Measurements from ENCODE around the gene GPRIN2. TPM values are rescaled to one million over a fixed set of nuclear protein-coding genes. Genes with fewer than 3 reads are reported as not detected.

Gene GPRIN2
- total and polyA plus RNA-seq, 7 donors, result 0.16 to 30.0 (median 11.6) TPM; not detected in 1

GRCh38 chr10:46518028-46518725 lies 38.3 kb downstream of the GPRIN2 start:
- Histone ChIP-seq H3K9me3 (no peaks in the 10 kb centered on the region), H3K27ac (no peak overlapping the region), H3K36me3 (no peaks in the 10 kb centered on the region), H3K4me1 (peaks cover 0 to 17% (median 11%) of the 10 kb centered on the region in 4 donors), H3K4me3 (no peak overlapping the region), H3K27me3 (no peaks in the 10 kb centered on the region)
- 89 to 90% methylated on average over 6 of the region's 6 CpGs for WGBS, 2 donors
- intact Hi-C loops (cut with DNase I), result no loop called here
- no peak for DNase-seq
- TF ChIP-seq POLR2A (IDR thresholded peaks at IDR 0.05), result no peak

DNA sequence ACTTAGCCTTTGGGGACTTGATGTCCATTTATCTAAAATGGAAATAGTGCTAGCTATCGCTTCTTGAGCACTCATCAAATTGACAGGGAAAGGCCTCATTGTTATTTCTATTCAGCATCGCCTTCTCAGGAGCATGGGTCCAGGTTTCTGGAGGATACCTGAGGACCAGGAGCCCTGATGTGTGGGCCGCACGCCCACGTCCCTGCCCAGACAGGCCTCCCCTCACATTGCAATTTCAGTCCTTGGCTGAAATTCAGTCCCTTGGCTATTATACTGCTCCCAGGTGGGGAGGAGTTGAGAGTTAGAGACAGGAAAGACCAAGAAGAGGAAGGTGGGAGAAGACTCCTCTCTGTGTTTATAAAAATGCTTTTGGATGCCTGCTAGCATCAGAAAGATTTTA lies 38.9 kb downstream of the GPRIN2 start:
- Histone ChIP-seq H3K27me3 (no peaks in the 10 kb centered on the region), H3K36me3 (no peaks in the 10 kb centered on the region), H3K27ac (no peak overlapping the region), H3K9me3 (no peaks in the 10 kb centered on the region), H3K4me1 (peaks cover 0 to 15% (median 9%) of the 10 kb centered on the region in 4 donors), H3K4me3 (no peak overlapping the region)
- TF ChIP-seq POLR2A (IDR thresholded peaks at IDR 0.05) (no peak), CTCF (IDR thresholded peaks at IDR 0.05) (no peak), EP300 (IDR thresholded peaks at IDR 0.05) (no peak), POLR2AphosphoS5 (IDR thresholded peaks at IDR 0.05) (no peak)
- no peak for DNase-seq
- intact Hi-C loops (cut with DNase I), result no loop called here
- 94 to 95% methylated on average over 5 of the region's 5 CpGs for WGBS, 2 donors

DNA sequence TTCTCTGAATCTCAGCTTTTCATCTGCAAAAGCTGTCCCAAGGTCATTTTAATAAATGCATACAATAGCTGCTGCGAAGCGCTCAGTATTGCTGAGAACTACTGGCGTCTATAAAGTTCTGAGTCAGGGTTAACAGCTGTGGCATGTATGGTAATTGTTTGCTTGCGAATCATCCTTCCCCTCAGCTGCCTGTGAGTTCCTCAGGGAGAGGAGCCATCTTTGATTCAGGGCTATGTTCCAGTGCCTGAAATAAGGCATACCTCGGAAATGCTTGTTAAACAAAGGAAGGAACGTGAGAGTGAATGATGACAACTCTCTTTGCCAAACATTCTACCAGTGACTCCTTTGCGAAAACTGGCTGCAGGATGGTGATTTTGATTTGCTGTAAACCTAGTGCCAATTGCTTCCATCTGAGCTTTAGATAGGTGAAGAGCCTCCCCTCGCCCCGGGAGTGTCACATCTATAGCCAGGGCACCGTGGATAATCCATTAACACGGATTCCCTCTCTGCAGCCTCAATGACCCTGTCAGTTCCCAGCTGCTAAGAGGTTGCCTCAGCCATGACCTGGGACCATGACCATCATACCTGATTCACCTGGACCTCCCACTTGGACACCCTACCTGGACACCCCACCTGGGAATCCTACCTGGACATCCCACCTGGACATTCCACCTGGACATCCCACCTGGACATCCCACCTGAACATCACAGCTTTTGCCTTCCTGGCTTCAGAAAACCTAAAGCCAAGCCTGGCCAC lies 39.6 kb downstream of the GPRIN2 start:
- WGBS, 2 donors, result 59 to 71% methylated on average over 11 of the region's 11 CpGs
- Histone ChIP-seq H3K4me1 (peaks cover 0 to 15% (median 9%) of the 10 kb centered on the region in 4 donors), H3K36me3 (no peaks in the 10 kb centered on the region), H3K9me3 (no peaks in the 10 kb centered on the region), H3K27ac (no peak overlapping the region), H3K4me3 (no peak overlapping the region), H3K27me3 (no peaks in the 10 kb centered on the region)
- DNase-seq, result no peak
- intact Hi-C loops (cut with DNase I), result no loop called here
- TF ChIP-seq EP300 (IDR thresholded peaks at IDR 0.05) (no peak), CTCF (IDR thresholded peaks at IDR 0.05) (no peak), POLR2A (IDR thresholded peaks at IDR 0.05) (no peak)

DNA sequence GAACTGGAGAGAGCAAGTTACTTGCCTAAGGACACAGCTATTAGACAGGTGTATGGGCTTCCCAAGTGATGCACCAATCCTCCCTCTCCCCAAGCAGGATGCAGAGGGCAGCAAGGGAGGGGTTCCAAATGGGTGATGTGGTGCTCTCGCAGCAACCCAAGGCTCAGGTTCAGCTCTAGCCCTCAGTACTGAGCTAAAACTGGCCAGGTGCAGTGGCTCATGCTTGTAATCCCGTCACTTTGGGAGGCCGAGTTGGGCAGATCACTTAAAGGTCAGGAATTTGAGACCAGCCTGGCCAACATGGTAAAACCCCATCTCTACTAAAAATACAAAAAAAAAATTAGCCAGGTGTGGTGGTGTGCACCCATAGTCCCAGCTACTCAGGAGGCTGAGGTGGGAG lies 40.7 kb downstream of the GPRIN2 start:
- peaks cover 0 to 11% (median 8%) of the 10 kb centered on the region in 4 donors for H3K4me1 ChIP-seq
- no peak overlapping the region for H3K4me3 ChIP-seq
- TF ChIP-seq POLR2A (IDR thresholded peaks at IDR 0.05), result no peak
- TF ChIP-seq EP300 (IDR thresholded peaks at IDR 0.05), result no peak
- TF ChIP-seq CTCF (IDR thresholded peaks at IDR 0.05), result no peak
- no peak for TF ChIP-seq POLR2AphosphoS5 (IDR thresholded peaks at IDR 0.05)
- WGBS, 2 donors, result 83 to 94% methylated on average over 3 of the region's 3 CpGs
- H3K27me3 ChIP-seq, result no peaks in the 10 kb centered on the region
- DNase-seq, result no peak
- no peaks in the 10 kb centered on the region for H3K36me3 ChIP-seq
- H3K9me3 ChIP-seq, result no peaks in the 10 kb centered on the region
- H3K27ac ChIP-seq, result no peak overlapping the region
- intact Hi-C loops (cut with DNase I), result no loop called here

GRCh38 chr10:46515366-46515765 lies 41.1 kb downstream of the GPRIN2 start:
- DNase-seq, result no peak
- intact Hi-C loops (cut with DNase I), result no loop called here
- Histone ChIP-seq H3K27ac (no peak overlapping the region), H3K27me3 (no peaks in the 10 kb centered on the region), H3K36me3 (no peaks in the 10 kb centered on the region), H3K9me3 (no peaks in the 10 kb centered on the region), H3K4me3 (no peak overlapping the region), H3K4me1 (peaks cover 0 to 11% (median 7%) of the 10 kb centered on the region in 4 donors)
- TF ChIP-seq EP300 (IDR thresholded peaks at IDR 0.05) (no peak), POLR2A (IDR thresholded peaks at IDR 0.05) (no peak), CTCF (IDR thresholded peaks at IDR 0.05) (no peak), POLR2AphosphoS5 (IDR thresholded peaks at IDR 0.05) (no peak)
